Middle frontal gyrus (tissue), 1 donor: ENCODE data around the gene TMEM128.
"Not testable (repeated sequence)": the region's sequence is repeated elsewhere in the genome, so short reads cannot be mapped to it uniquely, and the experiment has no call there.

Experiments used
- DNase-seq: peaks from one replicate; pipeline ENCODE4 v3.0.0-alpha.2; 2015; ENCODE audit warnings: low spot score; ENCODE audit errors: extremely low spot score

The TMEM128 gene

DNA sequence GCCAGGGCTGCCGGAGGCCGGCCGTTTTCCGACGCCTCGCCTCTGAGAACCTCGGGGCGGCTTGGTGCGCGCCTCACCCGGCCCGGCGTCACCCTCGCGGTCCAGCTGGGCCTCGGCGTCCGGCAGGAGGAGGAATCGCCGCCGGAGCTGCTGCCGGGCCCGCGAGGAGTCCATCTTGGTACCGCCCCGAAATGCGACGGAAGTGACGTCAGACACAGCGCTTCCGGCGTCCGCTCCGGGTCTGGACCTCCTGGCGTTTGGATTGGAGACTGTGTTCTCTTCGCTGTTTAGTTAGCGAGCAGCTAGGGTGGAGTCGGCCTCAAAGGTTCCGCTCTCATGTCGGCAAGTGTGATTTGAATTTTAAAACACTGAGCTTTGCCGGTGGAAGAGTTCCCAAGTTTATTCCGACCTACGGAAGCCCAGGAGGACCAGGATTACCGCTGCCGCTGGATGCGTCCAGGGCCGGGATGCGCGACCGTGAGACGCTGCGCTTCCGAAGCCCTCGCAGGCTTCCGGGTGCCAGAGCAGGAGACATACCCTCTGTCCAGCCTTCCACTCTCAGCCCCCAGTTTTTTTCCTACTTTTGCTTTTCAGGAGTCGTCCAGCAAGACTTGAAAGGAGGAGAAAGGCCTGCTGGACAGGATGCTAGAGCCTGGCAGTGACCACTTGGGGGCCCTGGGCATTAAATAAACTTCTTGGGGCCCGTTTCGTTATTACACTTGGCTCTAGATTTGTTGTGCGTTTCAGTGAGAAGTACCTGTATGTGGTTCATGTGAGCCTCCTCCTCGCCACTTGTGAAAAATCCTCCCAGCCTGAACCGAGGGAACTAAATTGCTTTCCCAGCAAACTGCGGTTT lies at the start of gene TMEM128:
TSS of gene TMEM128 (minus strand) at position 195 of the 856 bp plus-strand sequence. CDS start at position 174, 21 bp downstream.
- DNase-seq: peak; percentile 95

GRCh38 chr4:4296283-4296846 lies 48.3 kb upstream of the TMEM128 start:
- DNase-seq: no peak

DNA sequence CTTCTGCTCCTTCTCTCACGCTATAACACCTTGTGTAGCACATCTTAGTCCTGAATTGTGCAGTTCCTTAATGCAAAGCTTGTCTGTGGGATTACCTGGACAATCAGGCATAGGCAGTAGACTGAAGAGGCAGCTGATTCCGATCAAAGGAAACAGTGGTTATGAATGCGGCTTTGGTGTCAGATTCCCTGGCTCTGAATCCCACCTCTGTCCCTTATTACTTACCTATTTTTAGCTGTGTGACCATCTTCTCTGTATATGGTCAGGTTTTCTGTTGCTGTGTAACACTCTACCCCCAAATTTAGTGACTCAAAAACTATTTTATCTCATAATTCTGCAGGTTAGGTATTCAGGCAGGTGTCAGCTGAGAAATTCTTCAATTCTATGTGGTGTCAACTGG lies 45.3 kb upstream of the TMEM128 start:
- no peak for DNase-seq

DNA sequence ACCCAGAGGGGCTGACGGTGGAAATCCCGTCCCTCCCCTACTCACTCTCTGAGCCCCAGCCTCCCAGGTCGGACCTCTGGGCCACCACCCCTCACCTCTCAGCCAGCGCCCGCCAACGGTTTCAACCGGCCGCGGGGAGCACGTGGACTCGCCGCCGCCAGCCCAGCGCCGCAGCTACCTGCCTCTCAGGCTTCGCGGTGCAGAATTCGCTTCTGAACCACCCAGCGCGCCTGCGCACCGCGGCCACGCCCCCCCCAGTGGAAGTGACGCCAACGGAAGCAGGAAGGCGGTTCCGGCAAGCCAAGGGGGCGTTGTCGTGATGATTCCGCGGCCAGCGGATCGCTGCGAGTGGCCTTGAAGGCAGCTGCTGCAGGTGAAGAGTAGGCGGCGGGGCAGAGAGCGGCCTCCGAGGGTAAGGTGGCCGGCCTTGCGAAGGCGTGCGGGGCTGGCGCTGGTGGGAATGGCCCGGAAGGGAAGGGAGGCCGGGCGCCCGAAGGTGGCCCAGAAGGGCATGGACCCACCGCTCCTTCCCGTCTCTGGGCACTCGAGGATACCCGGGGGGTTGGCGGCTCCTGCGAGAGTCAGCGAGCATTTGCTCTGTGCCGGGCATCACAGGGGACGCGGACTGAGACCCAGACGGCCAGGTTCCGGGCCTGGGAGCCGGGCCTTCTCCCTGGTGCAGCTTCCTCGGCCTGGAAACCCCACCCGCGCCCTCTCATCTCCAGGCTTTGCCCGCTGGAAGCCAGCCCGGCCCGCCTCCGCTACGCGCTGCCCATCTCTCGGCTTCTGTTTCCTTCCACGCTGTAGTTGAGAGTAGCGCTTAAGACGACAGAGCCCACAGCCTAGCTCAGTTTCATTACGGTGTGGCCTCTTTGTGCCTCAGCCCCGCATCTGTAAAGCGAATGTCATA lies 42.2 kb upstream of the TMEM128 start, which contains the start of the genes LYAR and ZBTB49:
TSS of gene LYAR (minus strand) at position 214 of the 910 bp plus-strand sequence. CDS start 6,412 bp downstream, outside the sequence.
TSS of gene ZBTB49 (plus strand) at position 311 of the 910 bp plus-strand sequence. CDS start 9,695 bp downstream, outside the sequence.
- DNase-seq: peak; percentile 86

GRCh38 chr4:4289597-4289940 lies 41.5 kb upstream of the TMEM128 start:
- no peak for DNase-seq

DNA sequence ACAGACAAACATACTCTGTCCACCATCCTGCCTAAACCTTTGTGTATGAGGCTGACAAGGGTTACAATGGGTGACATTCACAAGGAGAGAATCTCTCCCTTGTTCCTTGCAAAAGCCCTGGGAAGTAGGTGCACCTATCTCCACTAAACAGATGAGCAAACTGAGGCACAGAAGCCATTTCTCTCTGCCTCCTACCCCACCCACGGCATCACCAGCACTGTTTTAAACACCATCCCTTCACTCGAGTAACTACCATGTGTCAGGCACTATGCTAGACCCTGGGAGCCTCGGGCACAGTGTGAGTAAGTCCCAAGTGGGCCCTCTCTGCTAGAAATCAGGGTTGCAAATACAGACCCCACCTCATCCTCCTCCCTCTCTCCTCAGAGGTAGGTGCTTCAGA lies 41.0 kb upstream of the TMEM128 start:
- DNase-seq: no peak

- no peak for DNase-seq
These were observed 40.1 kb upstream of the TMEM128 start for GRCh38 chr4:4288098-4288497.

DNA sequence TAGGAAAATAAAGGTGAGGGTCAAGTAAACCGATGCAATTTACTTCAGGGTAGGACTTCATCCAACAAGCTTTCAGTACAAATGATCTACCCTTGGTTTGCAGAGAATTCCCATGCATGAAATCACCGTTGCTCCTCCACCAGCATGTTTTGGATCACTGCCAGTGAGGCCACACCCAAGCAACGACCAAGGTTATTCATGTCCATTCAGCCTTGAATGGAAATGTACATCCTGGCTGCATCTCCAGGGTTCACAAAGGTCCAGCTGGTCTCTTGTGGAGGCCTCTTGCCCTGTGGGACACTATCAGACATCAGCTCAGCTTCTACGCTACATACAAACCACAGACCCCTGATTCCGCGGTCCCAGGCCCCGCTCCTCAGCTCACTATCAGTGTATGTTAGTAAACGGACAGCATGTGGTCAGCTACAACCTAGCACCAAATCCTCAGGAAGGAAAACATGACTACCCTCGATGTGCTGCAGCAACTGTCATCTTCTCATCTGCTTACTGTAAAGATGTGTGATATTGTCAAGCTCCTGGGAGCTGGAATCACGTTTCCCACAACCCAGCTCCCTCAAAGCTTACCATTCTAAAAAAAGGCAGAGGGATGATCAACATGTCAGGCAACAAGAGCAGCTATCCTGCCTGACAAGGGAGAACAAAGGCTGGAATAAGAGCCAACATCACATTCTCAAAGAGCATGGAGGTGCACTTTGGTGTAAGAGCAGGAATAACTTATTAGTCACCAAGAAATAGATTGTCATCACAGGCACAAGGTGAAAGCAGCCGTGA lies 37.0 kb upstream of the TMEM128 start:
- no peak for DNase-seq

DNA sequence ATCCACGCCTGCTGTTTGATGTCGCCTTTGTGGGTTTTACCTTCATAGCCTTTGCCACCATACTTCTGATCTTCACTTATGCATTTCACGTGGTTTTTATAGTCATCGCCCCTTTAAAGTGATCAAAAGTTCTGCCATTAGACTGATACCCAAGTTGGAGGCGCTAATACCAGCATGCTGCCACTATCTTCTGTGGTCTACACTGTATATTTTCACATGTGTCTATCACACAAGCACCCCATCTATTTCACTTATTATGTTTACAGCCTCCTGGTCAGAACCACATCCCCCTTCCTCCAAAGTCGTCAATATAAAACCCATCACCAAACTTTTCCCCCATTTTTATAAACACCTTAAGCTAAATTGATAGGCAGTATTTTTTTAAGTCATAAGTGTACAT lies 33.8 kb upstream of the TMEM128 start:
- DNase-seq: no peak

- DNase-seq: no peak
These were observed 29.5 kb upstream of the TMEM128 start for GRCh38 chr4:4277531-4277930.

GRCh38 chr4:4274226-4274625 lies 26.2 kb upstream of the TMEM128 start:
- no peak for DNase-seq

DNA sequence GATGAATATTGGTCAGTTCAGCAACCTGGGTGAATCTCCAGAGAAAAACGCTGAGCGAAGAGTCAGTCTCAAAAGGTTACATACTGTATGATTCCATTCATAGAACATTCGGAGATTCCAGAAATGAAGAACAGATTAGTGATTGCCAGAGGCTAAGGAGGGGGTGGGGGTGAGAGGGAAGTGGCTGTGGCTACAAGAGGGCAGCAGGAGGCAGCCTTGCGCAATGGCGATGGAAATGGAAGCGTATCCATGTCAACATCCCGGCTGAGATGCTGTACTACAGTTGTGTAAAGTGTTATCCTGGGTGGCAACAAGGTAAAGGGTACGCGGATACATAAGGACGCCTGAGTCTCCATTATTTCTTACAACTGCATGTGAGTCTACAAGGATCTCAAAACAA lies 23.9 kb upstream of the TMEM128 start:
- no peak for DNase-seq

- DNase-seq: no peak
These were observed 22.5 kb upstream of the TMEM128 start for GRCh38 chr4:4270529-4270928.

GRCh38 chr4:4269856-4270255 lies 21.8 kb upstream of the TMEM128 start:
- no peak for DNase-seq

DNA sequence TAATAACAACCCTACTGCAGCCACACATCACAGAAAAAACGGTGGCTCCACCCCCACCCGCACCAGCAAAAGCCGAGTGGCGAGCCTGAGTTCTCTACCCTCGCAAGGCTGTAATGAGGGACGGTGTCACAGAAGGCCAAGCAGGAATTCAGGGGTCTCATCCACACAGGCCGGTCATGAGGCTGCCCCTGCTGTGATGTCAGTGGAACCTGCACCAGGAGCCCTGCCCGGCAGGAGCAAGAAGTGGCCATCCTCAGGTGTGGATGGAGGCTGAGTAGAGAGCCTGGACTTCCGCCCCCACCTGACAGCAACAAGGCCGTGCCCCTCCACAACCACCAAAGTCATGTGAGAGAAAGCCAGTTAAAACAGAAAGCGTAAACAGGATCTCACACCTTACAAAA lies 21.3 kb upstream of the TMEM128 start:
- DNase-seq: no peak

DNA sequence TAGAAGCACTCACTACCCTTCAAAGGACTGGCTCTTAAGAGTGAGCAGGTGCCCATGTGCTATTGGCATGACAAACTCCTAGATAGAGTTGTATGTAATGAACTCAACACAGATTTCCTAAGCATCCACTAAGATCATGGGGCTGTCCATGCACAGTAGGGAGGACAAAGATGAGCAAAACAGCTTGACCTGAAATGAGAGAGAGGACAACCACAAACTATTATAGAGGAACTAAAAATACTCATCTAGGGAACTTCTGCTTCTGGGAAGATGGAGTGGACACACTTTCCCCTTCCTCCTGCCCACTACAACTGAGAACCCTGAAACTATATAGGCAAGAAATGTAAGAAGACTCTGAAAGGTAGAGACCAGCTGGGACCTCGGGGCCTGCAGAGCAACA lies 20.8 kb upstream of the TMEM128 start:
- no peak for DNase-seq

- DNase-seq: no peak
These were observed 20.0 kb upstream of the TMEM128 start for GRCh38 chr4:4267981-4268380.

- DNase-seq: no peak
These were observed 12.2 kb upstream of the TMEM128 start for GRCh38 chr4:4260185-4260751.

DNA sequence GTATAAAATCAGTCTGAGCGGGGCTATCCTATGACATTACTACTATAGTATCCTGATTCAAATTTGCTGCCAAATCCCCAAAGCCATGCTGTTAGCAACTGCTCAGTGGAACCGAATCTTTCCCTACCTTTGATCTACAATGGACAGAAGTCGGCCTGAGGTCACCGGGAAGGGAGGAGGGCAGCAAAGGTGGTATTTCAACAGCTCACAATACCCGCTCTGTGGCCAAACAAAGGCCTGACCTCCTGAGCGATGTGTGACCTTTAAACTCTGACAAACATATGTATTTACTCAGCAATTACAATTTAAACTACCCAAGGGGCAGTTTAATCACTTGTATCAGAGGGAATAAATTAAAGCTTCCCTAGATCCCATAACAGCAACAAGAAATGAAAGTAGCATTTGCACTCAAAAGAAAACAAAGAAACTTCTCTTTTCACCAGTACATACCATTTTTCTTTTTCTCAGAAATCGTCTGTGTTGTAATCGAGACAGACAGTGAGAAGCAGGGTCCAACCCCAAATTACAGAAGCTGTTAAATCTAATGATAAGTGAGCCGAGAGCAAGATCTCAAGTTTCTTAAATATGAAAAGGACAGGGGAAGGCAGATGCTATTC lies 11.6 kb upstream of the TMEM128 start:
- DNase-seq: no peak

GRCh38 chr4:4257705-4258104 lies 9.7 kb upstream of the TMEM128 start:
- not testable (repeated sequence) for DNase-seq
